ENCODE measurements around the gene DAZL. TPM values are rescaled to one million over a fixed set of nuclear protein-coding genes. Genes with fewer than 3 reads are reported as not detected.

DAZL gene
- total RNA-seq, 1 donor from 2014 or later = not detected

GRCh38 chr3:16587681-16588060 lies 17.6 kb downstream of the DAZL start:
- peaks cover 15% of the 10 kb centered on the region for H3K4me1 Mint-ChIP-seq (ENCODE audit: low read depth)
- H3K4me3 Mint-ChIP-seq (ENCODE audit: low read depth) = no peak overlapping the region

GRCh38 chr3:16587047-16587680 lies 18.1 kb downstream of the DAZL start:
- Mint-ChIP-seq H3K4me3 (ENCODE audit: low read depth) (no peak overlapping the region), H3K9me3 (no peaks in the 10 kb centered on the region), H3K4me1 (ENCODE audit: low read depth) (peaks cover 16% of the 10 kb centered on the region), H3K27me3 (ENCODE audit: low read depth) (peaks cover 37% of the 10 kb centered on the region), H3K27ac (no peak overlapping the region), H3K36me3 (ENCODE audit: low read depth) (no peaks in the 10 kb centered on the region)
- intact Hi-C loops (cut with micrococcal nuclease) = no loop called here
- DNase-seq (ENCODE audit: low spot score) = no peak

More at GRCh38 chr3:16587681-16588060, 17.6 kb downstream of the DAZL start:
- no peak for DNase-seq (ENCODE audit: low spot score)
- Mint-ChIP-seq H3K27me3 (ENCODE audit: low read depth) (peaks cover 36% of the 10 kb centered on the region), H3K9me3 (no peaks in the 10 kb centered on the region), H3K27ac (no peak overlapping the region), H3K36me3 (ENCODE audit: low read depth) (no peaks in the 10 kb centered on the region)
- intact Hi-C loops (cut with micrococcal nuclease) = no loop called here

DNA sequence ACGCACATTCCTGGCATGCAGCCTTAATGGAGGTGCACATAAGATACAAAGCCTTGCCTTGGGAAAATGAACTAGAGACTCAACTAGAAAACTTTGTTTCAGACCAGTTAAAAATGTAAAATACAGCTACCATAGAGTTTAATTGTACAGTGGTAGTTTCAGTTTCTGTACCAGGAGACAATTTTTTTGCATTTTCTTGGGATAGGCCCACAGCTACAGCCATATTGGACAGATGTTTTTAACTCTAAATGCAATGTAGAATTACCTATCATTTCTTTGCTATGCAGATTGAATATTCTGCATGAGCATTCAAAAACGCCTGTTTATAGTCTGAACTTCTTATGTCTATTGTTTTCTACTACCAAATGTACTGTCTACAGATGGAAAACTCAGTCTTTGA lies 20.3 kb downstream of the DAZL start:
- peaks cover 32% of the 10 kb centered on the region for H3K27me3 Mint-ChIP-seq (ENCODE audit: low read depth)
- no peaks in the 10 kb centered on the region for H3K9me3 Mint-ChIP-seq
- H3K36me3 Mint-ChIP-seq (ENCODE audit: low read depth) = no peaks in the 10 kb centered on the region
- peaks cover 14% of the 10 kb centered on the region for H3K4me1 Mint-ChIP-seq (ENCODE audit: low read depth)
- H3K4me3 Mint-ChIP-seq (ENCODE audit: low read depth) = no peak overlapping the region
- H3K27ac Mint-ChIP-seq = no peak overlapping the region
- intact Hi-C loops (cut with micrococcal nuclease) = no loop called here
- no peak for DNase-seq (ENCODE audit: low spot score)

DNA sequence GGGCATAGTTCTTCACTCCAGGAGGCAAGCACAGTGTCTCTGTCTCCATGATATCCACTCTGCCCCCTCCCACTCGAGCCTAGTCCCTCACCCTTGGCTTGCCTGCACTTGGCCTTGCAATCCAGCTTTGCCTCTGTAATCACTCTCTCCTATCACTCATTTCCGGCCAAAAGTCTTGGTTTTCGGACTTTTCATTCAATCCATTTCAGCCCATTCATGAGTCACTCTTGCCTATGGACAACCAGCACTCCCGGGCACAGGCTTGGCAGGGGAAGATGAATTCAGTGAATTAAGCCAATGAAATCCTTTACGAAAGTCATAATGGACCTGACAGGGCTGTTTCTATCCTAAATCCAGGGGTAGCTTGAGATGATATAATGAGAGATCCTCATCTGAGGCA lies 21.7 kb downstream of the DAZL start:
- intact Hi-C loops (cut with micrococcal nuclease) = no loop called here
- Mint-ChIP-seq H3K4me3 (ENCODE audit: low read depth) (no peak overlapping the region), H3K27me3 (ENCODE audit: low read depth) (peaks cover 37% of the 10 kb centered on the region), H3K4me1 (ENCODE audit: low read depth) (peaks cover 6% of the 10 kb centered on the region), H3K27ac (no peak overlapping the region), H3K36me3 (ENCODE audit: low read depth) (no peaks in the 10 kb centered on the region), H3K9me3 (no peaks in the 10 kb centered on the region)
- DNase-seq (ENCODE audit: low spot score) = no peak

GRCh38 chr3:16570113-16570512 lies 35.1 kb downstream of the DAZL start:
- H3K27me3 Mint-ChIP-seq (ENCODE audit: low read depth) = peaks cover 48% of the 10 kb centered on the region
- intact Hi-C loops (cut with micrococcal nuclease) = no loop called here
- H3K9me3 Mint-ChIP-seq = no peaks in the 10 kb centered on the region
- no peak overlapping the region for H3K4me3 Mint-ChIP-seq (ENCODE audit: low read depth)
- no peak overlapping the region for H3K27ac Mint-ChIP-seq
- H3K36me3 Mint-ChIP-seq (ENCODE audit: low read depth) = no peaks in the 10 kb centered on the region
- no peak for DNase-seq (ENCODE audit: low spot score)
- no peaks in the 10 kb centered on the region for H3K4me1 Mint-ChIP-seq (ENCODE audit: low read depth)

GRCh38 chr3:16568532-16568931 lies 36.7 kb downstream of the DAZL start:
- no peak overlapping the region for H3K4me3 Mint-ChIP-seq (ENCODE audit: low read depth)

GRCh38 chr3:16568115-16568514 lies 37.1 kb downstream of the DAZL start:
- H3K27ac Mint-ChIP-seq = no peak overlapping the region
- peaks cover 5% of the 10 kb centered on the region for H3K9me3 Mint-ChIP-seq
- intact Hi-C loops (cut with micrococcal nuclease) = no loop called here

More at GRCh38 chr3:16568532-16568931, 36.7 kb downstream of the DAZL start:
- Mint-ChIP-seq H3K4me1 (ENCODE audit: low read depth) (no peaks in the 10 kb centered on the region), H3K27ac (no peak overlapping the region), H3K9me3 (peaks cover 5% of the 10 kb centered on the region), H3K27me3 (ENCODE audit: low read depth) (peaks cover 50% of the 10 kb centered on the region), H3K36me3 (ENCODE audit: low read depth) (no peaks in the 10 kb centered on the region)
- intact Hi-C loops (cut with micrococcal nuclease) = no loop called here
- no peak for DNase-seq (ENCODE audit: low spot score)

DNA sequence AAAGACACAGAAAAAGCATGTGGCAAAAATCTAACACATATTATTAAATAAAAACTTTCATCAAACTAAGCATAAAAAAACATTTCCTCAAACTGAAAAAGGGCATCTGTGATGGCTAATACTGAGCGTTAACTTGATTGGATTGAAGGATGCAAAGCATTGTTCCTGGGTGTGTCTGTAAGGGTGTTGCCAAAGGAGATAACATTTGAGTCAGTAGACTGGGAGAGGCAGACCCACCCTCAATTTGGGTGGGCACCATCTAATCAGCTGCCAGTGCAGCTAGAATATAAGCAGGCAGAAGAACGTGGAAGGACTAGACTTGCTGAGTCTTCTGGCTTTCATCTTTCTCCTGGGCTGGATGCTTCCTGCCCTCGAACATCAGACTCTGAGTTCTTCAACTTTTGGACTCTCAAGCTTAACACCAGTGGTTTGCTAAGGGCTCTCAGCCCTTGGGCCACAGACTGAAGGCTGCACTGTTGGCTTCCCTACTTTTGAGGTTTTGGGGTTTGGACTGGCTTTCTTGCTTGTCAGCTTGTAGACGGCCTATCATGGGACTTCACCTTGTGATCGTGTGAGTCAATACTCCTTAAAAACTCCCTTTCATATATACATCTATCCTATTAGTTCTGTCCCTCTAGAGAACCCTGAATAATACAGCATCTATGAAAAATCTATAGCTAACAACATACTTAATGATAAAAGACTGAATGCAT lies 45.4 kb downstream of the DAZL start:
- Mint-ChIP-seq H3K36me3 (ENCODE audit: low read depth) (no peaks in the 10 kb centered on the region), H3K4me3 (ENCODE audit: low read depth) (no peak overlapping the region), H3K4me1 (ENCODE audit: low read depth) (peaks cover 4% of the 10 kb centered on the region), H3K27me3 (ENCODE audit: low read depth) (peaks cover 28% of the 10 kb centered on the region), H3K27ac (no peak overlapping the region), H3K9me3 (peaks cover 9% of the 10 kb centered on the region)
- intact Hi-C loops (cut with micrococcal nuclease) = no loop called here
- no peak for DNase-seq (ENCODE audit: low spot score)

More at GRCh38 chr3:16568115-16568514, 37.1 kb downstream of the DAZL start:
- Mint-ChIP-seq H3K4me1 (ENCODE audit: low read depth) (no peaks in the 10 kb centered on the region), H3K36me3 (ENCODE audit: low read depth) (no peaks in the 10 kb centered on the region), H3K27me3 (ENCODE audit: low read depth) (peaks cover 49% of the 10 kb centered on the region), H3K4me3 (ENCODE audit: low read depth) (no peak overlapping the region)
- DNase-seq (ENCODE audit: low spot score) = no peak

GRCh38 chr3:16554126-16554525 lies 51.1 kb downstream of the DAZL start:
- H3K27me3 Mint-ChIP-seq (ENCODE audit: low read depth) = peaks cover 11% of the 10 kb centered on the region
- intact Hi-C loops (cut with micrococcal nuclease) = loop anchor here (5.0 kb wide), 1 partner anchor 507 kb away; no protein-coding TSS in a partner anchor
- no peak overlapping the region for H3K27ac Mint-ChIP-seq
- peaks cover 12% of the 10 kb centered on the region for H3K4me1 Mint-ChIP-seq (ENCODE audit: low read depth)
- H3K9me3 Mint-ChIP-seq = no peaks in the 10 kb centered on the region
- no peak for DNase-seq (ENCODE audit: low spot score)
- H3K4me3 Mint-ChIP-seq (ENCODE audit: low read depth) = no peak overlapping the region
- H3K36me3 Mint-ChIP-seq (ENCODE audit: low read depth) = no peaks in the 10 kb centered on the region

GRCh38 chr3:16552757-16553156 lies 52.5 kb downstream of the DAZL start:
- no peaks in the 10 kb centered on the region for H3K9me3 Mint-ChIP-seq
- DNase-seq (ENCODE audit: low spot score) = no peak
- peaks cover 10% of the 10 kb centered on the region for H3K4me1 Mint-ChIP-seq (ENCODE audit: low read depth)
- H3K4me3 Mint-ChIP-seq (ENCODE audit: low read depth) = no peak overlapping the region
- H3K27ac Mint-ChIP-seq = no peak overlapping the region
- peaks cover 7% of the 10 kb centered on the region for H3K27me3 Mint-ChIP-seq (ENCODE audit: low read depth)
- no peaks in the 10 kb centered on the region for H3K36me3 Mint-ChIP-seq (ENCODE audit: low read depth)
- intact Hi-C loops (cut with micrococcal nuclease) = loop anchor here (5.0 kb wide), 1 partner anchor 505 kb away; no protein-coding TSS in a partner anchor

GRCh38 chr3:16551342-16551976 lies 53.8 kb downstream of the DAZL start:
- Mint-ChIP-seq H3K27ac (no peak overlapping the region), H3K27me3 (ENCODE audit: low read depth) (peaks cover 7% of the 10 kb centered on the region), H3K36me3 (ENCODE audit: low read depth) (no peaks in the 10 kb centered on the region), H3K4me3 (ENCODE audit: low read depth) (no peak overlapping the region), H3K9me3 (no peaks in the 10 kb centered on the region), H3K4me1 (ENCODE audit: low read depth) (peaks cover 11% of the 10 kb centered on the region)
- intact Hi-C loops (cut with micrococcal nuclease) = loop anchor here (2.0 to 5.0 kb wide), 2 partner anchors 39 to 504 kb away; partner anchors contain the start of gene RFTN1
- DNase-seq (ENCODE audit: low spot score) = no peak

DNA sequence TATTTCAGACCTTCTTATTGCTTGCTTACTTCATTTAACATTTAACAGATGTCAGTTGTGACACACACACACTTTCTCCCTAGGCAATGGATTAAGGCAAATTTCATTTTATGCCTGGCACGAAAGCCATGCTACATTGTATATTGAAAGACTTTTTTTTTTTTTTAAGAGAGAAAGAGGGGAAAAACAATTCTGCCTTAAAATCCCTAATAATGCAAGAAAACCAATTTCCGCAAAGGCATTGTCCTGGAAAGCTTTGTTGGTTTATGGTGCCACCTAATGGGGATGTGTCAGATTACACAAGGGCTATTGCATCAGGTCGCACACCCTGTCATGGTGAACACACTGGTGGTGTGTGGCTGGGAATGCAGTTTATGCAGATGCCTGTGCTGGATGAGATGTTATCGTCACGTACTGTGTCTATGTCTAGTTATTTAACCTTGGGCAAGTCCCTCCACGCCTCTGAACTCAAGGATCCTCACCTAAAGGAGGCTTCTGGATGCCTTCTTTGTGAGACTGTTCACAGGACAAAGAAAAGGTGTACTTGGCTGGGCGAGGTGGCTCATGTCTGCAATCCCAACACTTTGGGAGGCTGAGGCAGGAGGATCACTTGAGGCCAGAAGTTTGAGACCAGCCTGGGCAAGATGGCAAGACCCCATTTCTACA lies 54.4 kb downstream of the DAZL start:
- Mint-ChIP-seq H3K4me1 (ENCODE audit: low read depth) (peaks cover 11% of the 10 kb centered on the region), H3K9me3 (no peaks in the 10 kb centered on the region), H3K4me3 (ENCODE audit: low read depth) (no peak overlapping the region), H3K27ac (peak overlapping the region; percentile 24), H3K27me3 (ENCODE audit: low read depth) (peaks cover 6% of the 10 kb centered on the region), H3K36me3 (ENCODE audit: low read depth) (no peaks in the 10 kb centered on the region)
- peak; percentile 64 for DNase-seq (ENCODE audit: low spot score)
- intact Hi-C loops (cut with micrococcal nuclease) = loop anchor here (1.0 to 5.0 kb wide), 5 partner anchors 38 to 504 kb away; partner anchors contain the start of genes OXNAD1 and RFTN1
